Measurements from ENCODE around the gene MCRIP2.
A peak's percentile ranks its signal among the peaks of the same experiment; 100 is the strongest.

DNA sequence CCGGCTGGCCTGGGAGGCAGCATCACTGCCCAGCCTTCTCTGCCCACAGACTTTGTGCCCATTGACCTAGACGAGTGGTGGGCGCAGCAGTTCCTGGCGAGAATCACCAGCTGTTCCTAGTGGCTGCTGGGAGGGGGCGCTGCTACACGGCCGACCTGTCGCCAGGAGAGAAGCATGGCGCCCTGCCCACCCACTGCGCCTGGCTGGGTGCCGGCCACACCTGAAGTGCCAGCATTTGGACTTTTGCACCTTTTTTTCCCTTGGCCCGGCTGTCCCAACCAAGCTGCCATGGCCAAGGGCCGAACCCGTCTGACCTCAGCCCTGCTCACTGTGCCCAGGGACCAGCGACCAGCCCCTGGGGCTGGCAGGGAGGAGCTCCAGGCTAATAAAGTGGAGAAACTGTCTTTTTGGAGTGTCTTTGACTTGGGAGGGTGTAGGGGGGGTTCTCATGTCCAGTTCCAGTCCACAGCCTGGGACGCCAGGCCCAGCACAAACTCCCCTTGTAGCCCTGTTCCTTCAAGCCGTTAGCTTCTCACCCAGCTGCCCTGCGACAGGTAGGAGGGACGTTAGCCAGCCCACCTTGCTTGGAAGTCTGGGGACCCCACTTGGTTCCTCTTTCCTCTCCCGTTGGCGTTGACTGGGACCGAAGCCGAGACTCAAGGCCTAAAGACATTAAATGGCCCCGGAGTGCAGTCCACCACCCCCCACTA, 6.6 kb downstream of the MCRIP2 start:
- TF ChIP-seq SMC3 (conservative IDR thresholded peaks at IDR 0.05; ENCODE audit: poor library complexity) (no peak), RAD21 (conservative IDR thresholded peaks at IDR 0.05) (no peak), TAF1 (IDR thresholded peaks at IDR 0.05; ENCODE audit: low read depth) (no peak), POLR2AphosphoS5 (IDR thresholded peaks at IDR 0.05) (no peak), MXI1 (conservative IDR thresholded peaks at IDR 0.05; ENCODE audit: poor library complexity, severe bottlenecking) (no peak), EP300 (conservative IDR thresholded peaks at IDR 0.05; ENCODE audit: poor library complexity, severe bottlenecking) (no peak), EZH2 (IDR thresholded peaks at IDR 0.05; ENCODE audit: borderline replicate concordance, insufficient read depth, low read length, poor library complexity, severe bottlenecking) (no peak)
- TF ChIP-seq, protein P1, sequence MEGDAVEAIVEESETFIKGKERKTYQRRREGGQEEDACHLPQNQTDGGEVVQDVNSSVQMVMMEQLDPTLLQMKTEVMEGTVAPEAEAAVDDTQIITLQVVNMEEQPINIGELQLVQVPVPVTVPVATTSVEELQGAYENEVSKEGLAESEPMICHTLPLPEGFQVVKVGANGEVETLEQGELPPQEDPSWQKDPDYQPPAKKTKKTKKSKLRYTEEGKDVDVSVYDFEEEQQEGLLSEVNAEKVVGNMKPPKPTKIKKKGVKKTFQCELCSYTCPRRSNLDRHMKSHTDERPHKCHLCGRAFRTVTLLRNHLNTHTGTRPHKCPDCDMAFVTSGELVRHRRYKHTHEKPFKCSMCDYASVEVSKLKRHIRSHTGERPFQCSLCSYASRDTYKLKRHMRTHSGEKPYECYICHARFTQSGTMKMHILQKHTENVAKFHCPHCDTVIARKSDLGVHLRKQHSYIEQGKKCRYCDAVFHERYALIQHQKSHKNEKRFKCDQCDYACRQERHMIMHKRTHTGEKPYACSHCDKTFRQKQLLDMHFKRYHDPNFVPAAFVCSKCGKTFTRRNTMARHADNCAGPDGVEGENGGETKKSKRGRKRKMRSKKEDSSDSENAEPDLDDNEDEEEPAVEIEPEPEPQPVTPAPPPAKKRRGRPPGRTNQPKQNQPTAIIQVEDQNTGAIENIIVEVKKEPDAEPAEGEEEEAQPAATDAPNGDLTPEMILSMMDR (IDR thresholded peaks at IDR 0.05; ENCODE audit: poor library complexity, severe bottlenecking), result peak; percentile 47

Measured in neural cell (in vitro differentiated cells).